Kidney (tissue), 14 donors: Measurements from ENCODE around the gene DYNLT4. TPM values are rescaled to one million over a fixed set of nuclear protein-coding genes. Genes with fewer than 3 reads are reported as not detected.
"Not testable (repeated sequence)": the region's sequence is repeated elsewhere in the genome, so short reads cannot be mapped to it uniquely, and the experiment has no call there.

Experiments used
- DNase-seq, 5 donors: peaks; one replicate each; pipeline ENCODE4 v3.0.0-alpha.2; 2013 to 2020
- FAIRE-seq: peaks from 2 replicates; lab custom pipeline; 2012; peaks lifted over from hg19 to GRCh38; lab: Jason Lieb, UNC
- H3K27ac ChIP-seq, 2 donors: one replicate each; pipeline ENCODE4 v1.7.0; 2013; ENCODE audit warnings: low read depth in 2 of 2, low read length in 2 of 2, inconsistent platforms in 1 of 2
- H3K27me3 ChIP-seq: one replicate; pipeline ENCODE4 v1.7.1; 2013; ENCODE audit warnings: low read length, inconsistent platforms; ENCODE audit not compliant: control insufficient read depth, insufficient read depth
- H3K36me3 ChIP-seq, 3 donors: one replicate each; pipeline versions ENCODE4 v1.7.0 to v1.7.1; 2013; ENCODE audit warnings: low read length in 3 of 3, control low read depth in 1 of 3, inconsistent platforms in 1 of 3; ENCODE audit not compliant: insufficient read depth in 3 of 3, control insufficient read depth in 2 of 3
- H3K4me1 ChIP-seq, 3 donors: one replicate each; pipeline versions ENCODE4 v1.7.0 to v1.7.1; 2013; ENCODE audit warnings: low read length in 3 of 3, inconsistent platforms in 1 of 3, low read depth in 1 of 3; ENCODE audit not compliant: control insufficient read depth in 2 of 3, insufficient read depth in 2 of 3
- H3K4me3 ChIP-seq, 3 donors: one replicate each; pipeline versions ENCODE4 v1.7.0 to v1.8.1; 2013; ENCODE audit warnings: low read length in 3 of 3, control low read depth in 1 of 3, inconsistent platforms in 1 of 3
- H3K9ac ChIP-seq, 3 donors: one replicate each; pipeline versions ENCODE4 v1.7.0 to v1.7.1; 2013; ENCODE audit warnings: low read length in 3 of 3, control low read depth in 1 of 3, inconsistent platforms in 1 of 3
- H3K9me3 ChIP-seq, 3 donors: one replicate each; pipeline versions ENCODE4 v1.7.0 to v1.7.1; 2013; ENCODE audit warnings: low read length in 3 of 3, control low read depth in 1 of 3, inconsistent platforms in 1 of 3; ENCODE audit not compliant: control insufficient read depth in 2 of 3, insufficient read depth in 1 of 3
- intact Hi-C: fragments of 100-400 bp; cut with DNase I; formaldehyde crosslinking; loops from one replicate; pipeline ENCODE4 v1.11.1; 2022
- polyA plus RNA-seq: library from polyadenylated mRNA; stranded (reverse); fragments of 350-450 nt; fragmentation: Illumina TruSeq; extraction: RNeasy Lipid Tissue Mini Kit (QIAGEN cat#74804); gene quantifications from one replicate; pipeline ENCODE4 v1.2.3, GENCODE V29; 2014; ENCODE audit warnings: low read depth, low replicate concordance; ENCODE audit not compliant: insufficient read depth
- total RNA-seq: library from RNA; stranded (reverse); fragmentation: NEBNext Ultra II Directional; extraction: Animal tissue kit (Norgen Biotek cat#: 25700); gene quantifications from one replicate; pipeline ENCODE4 v1.2.1, GENCODE V29; 2021
- TF ChIP-seq, protein P1 (sequence below): IDR thresholded peaks from 3 replicates; pipeline ENCODE4 v1.5.1; 2012; ENCODE audit warnings: mild to moderate bottlenecking, moderate library complexity, borderline replicate concordance; ENCODE audit not compliant: insufficient read depth; ENCODE audit errors: extremely low read depth
- donor health status: control.
- donor health status: control.
- donor health status: control.
- donor health status: control.
- donor health status: control.
- donor health status: DM: yes; HTN: yes; CAD: no.
- donor health status: Normal renal cell carcinoma (clear cell type).

DYNLT4 gene
- total and polyA plus RNA-seq, 2 donors from 2014 or later: 1.2 TPM; not detected in 1

DNA sequence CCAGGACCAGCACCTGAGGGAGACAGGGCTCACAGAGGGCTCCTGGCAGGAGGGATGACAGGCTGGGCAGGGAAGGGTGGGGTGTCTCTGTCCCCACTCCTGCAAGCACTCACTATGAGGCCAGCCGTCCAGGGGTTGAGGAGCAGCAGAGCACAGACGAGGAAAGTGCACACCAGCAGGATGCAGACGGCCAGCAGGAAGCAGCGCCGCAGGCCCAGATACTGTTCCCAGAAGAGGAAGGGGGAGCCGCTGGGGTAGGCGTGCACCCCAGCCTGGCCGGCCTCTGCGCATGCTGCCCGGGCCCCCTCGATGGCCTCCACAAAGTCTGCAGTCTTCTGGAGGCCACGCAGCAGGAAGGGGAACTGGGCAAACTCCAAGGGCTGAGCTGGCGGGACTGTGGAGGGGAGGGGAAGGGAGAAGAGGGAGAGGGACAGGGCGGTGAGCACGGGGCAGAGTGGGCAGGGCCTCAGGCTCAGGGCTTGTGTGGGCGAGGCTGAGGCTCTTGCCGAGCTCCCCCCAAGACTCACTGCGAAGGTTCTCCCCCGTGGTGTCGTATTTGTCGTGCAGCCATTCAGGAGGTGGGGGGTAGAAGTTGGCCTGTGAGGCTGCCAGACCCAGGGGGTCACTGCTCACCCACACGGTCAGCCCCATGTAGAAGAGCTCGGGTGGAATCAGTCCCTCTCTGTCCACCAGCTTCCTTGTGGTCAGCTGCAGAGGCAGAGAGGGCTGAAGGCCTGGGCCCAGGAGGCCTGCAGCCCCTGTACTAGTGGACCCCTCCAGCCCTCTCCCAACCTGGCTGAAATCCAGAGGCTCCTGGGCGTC is 19.4 kb upstream of the DYNLT4 start:
- H3K36me3 ChIP-seq: no peaks in the 10 kb centered on the region
- H3K27me3 ChIP-seq: no peaks in the 10 kb centered on the region
- FAIRE-seq: no peak
- TF ChIP-seq, protein P1, sequence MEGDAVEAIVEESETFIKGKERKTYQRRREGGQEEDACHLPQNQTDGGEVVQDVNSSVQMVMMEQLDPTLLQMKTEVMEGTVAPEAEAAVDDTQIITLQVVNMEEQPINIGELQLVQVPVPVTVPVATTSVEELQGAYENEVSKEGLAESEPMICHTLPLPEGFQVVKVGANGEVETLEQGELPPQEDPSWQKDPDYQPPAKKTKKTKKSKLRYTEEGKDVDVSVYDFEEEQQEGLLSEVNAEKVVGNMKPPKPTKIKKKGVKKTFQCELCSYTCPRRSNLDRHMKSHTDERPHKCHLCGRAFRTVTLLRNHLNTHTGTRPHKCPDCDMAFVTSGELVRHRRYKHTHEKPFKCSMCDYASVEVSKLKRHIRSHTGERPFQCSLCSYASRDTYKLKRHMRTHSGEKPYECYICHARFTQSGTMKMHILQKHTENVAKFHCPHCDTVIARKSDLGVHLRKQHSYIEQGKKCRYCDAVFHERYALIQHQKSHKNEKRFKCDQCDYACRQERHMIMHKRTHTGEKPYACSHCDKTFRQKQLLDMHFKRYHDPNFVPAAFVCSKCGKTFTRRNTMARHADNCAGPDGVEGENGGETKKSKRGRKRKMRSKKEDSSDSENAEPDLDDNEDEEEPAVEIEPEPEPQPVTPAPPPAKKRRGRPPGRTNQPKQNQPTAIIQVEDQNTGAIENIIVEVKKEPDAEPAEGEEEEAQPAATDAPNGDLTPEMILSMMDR: no peak
- peak in 1 of 5 donors; percentile 76 for DNase-seq
- no peak overlapping the region for H3K9ac ChIP-seq
- no peaks in the 10 kb centered on the region for H3K4me1 ChIP-seq
- H3K9me3 ChIP-seq: no peaks in the 10 kb centered on the region
- intact Hi-C loops: no loop called here
- no peak overlapping the region for H3K4me3 ChIP-seq
- no peak overlapping the region for H3K27ac ChIP-seq

DNA sequence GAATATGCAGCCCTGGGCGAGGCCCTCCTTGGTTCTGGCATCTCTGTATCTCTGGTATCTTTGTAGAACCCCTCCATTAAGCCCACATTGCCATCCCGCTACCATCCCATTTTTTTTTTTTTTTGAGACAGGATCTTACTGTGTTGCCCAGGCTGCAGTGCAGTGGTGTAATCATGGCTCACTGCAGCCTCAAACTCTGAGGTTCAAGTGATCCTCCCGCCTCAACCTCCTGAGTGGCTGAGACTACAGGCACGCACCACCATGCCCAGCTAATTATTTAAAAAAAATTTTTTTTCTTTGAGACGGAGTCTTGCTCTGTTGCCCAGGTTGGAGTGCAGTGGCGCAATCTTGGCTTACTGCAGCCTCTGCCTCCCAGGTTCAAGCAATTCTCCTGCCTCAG is 17.2 kb upstream of the DYNLT4 start:
- H3K9me3 ChIP-seq, intact Hi-C loops, H3K9ac ChIP-seq, H3K4me3 ChIP-seq, H3K27me3 ChIP-seq, H3K36me3 ChIP-seq, H3K27ac ChIP-seq, FAIRE-seq: not testable (repeated sequence)
- H3K4me1 ChIP-seq: peaks cover 0 to 10% (median 0%) of the 10 kb centered on the region in 3 donors
- DNase-seq: peak in 1 of 5 donors; percentile 35

DNA sequence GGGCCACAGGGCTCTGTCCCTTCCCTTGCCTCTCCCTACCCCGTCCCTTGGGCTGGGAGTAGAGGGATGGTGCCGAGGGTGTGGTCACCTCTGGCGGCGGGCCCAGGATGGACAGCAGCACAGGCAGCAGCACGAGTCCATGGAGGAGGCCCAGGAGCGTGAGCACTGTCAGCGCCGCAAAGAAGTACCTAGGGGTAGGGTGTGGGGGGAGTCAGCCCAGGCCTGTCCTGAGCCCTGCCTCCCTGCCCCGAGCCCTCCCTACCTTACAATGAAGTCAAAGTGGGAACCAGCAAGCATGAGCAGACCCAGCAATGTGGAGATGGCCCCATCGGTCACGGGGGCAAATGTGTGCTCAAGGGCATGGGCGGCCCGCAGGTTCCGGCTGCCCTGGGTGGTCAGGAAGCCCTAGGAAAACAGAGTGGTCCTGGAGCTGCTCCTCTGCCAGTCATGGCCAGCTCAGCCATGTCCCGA is 15.9 kb upstream of the DYNLT4 start:
- DNase-seq (peak in 1 of 5 donors; percentile 68), FAIRE-seq (no peak)
- no peak overlapping the region for H3K4me3 ChIP-seq
- H3K27me3 ChIP-seq: no peaks in the 10 kb centered on the region
- H3K4me1 ChIP-seq: peaks cover 0 to 12% (median 0%) of the 10 kb centered on the region in 3 donors
- H3K36me3 ChIP-seq: no peaks in the 10 kb centered on the region
- H3K9ac ChIP-seq: no peak overlapping the region
- H3K9me3 ChIP-seq: no peaks in the 10 kb centered on the region
- no peak overlapping the region for H3K27ac ChIP-seq
- TF ChIP-seq, protein P1: no peak
- intact Hi-C loops: no loop called here

- no peak for FAIRE-seq
- Histone ChIP-seq H3K27ac (no peak overlapping the region), H3K27me3 (no peaks in the 10 kb centered on the region), H3K9ac (no peak overlapping the region), H3K4me1 (peaks cover 0 to 12% (median 0%) of the 10 kb centered on the region in 3 donors), H3K36me3 (no peaks in the 10 kb centered on the region), H3K4me3 (no peak overlapping the region), H3K9me3 (no peaks in the 10 kb centered on the region)
- intact Hi-C loops: no loop called here
- DNase-seq: peak in 1 of 5 donors; percentile 65
- TF ChIP-seq, protein P1: no peak
Observed at GRCh38 chr1:44822131-44822701, 15.1 kb upstream of the DYNLT4 start.
